Measurements from ENCODE around the gene CNTN4. TPM values are rescaled to one million over a fixed set of nuclear protein-coding genes. Genes with fewer than 3 reads are reported as not detected.

Gene CNTN4
- total and polyA plus RNA-seq, 2 experiments from 2014 or later: 0.91 to 4.0 TPM

DNA sequence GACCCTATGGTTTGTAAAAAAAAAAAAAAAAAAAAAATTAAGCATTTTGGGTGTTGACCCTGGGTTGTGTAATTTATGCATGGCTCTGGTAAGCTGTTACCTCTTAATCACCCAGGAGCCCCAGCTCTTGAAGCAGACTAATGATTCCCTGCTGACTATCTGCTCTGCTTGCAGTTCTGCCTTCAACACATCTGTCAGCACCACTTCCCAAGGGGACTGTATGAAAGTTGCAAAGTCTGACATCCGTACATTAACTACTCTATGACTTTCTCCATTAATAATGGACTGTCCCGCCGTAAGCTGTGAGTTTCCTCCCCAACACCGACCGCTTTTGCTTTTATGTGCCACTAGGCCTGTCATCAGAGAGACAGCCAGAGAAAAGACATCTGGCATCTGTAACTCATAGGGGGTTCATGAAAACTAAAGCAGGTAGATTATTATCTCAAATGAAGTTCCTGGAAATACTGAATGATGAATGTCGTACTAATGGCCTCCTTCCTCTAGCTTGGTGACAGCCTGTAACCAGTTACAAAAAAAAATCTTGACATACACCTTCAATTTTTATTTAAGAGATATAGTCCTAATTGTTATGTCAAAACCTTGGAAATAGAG lies 740.0 kb downstream of the CNTN4 start:
- no peaks in the 10 kb centered on the region for H3K4me1 ChIP-seq (ENCODE audit: insufficient read depth)
- no peaks in the 10 kb centered on the region for H3F3A ChIP-seq (replicated peaks; ENCODE audit: low read depth)
- H3K4me3 Mint-ChIP-seq: no peak overlapping the region
- H3K27ac Mint-ChIP-seq: no peak overlapping the region
- peaks cover 22% of the 10 kb centered on the region for H3K36me3 Mint-ChIP-seq (ENCODE audit: low read depth)
- ATAC-seq: no peak
- no peaks in the 10 kb centered on the region for H3K27me3 Mint-ChIP-seq (ENCODE audit: insufficient read depth, low read depth, poor library complexity)
- H3K4me3 ChIP-seq: no peak overlapping the region
- TF ChIP-seq POLR2AphosphoS5 (IDR thresholded peaks at IDR 0.05; ENCODE audit: low read depth) (no peak), ETS1 (IDR thresholded peaks at IDR 0.05) (no peak), ZNF114 (CRISPR knock-in tag; IDR thresholded peaks at IDR 0.05) (no peak), ZNF331 (CRISPR knock-in tag; IDR thresholded peaks at IDR 0.05; ENCODE audit: low read depth) (no peak), JUNB (IDR thresholded peaks at IDR 0.05; ENCODE audit: unreplicated experiment) (no peak), EZH2phosphoT487 (IDR thresholded peaks at IDR 0.05; ENCODE audit: unreplicated experiment) (no peak), NANOG (IDR thresholded peaks at IDR 0.05; ENCODE audit: borderline replicate concordance) (no peak)
- TF ChIP-seq, protein P1, sequence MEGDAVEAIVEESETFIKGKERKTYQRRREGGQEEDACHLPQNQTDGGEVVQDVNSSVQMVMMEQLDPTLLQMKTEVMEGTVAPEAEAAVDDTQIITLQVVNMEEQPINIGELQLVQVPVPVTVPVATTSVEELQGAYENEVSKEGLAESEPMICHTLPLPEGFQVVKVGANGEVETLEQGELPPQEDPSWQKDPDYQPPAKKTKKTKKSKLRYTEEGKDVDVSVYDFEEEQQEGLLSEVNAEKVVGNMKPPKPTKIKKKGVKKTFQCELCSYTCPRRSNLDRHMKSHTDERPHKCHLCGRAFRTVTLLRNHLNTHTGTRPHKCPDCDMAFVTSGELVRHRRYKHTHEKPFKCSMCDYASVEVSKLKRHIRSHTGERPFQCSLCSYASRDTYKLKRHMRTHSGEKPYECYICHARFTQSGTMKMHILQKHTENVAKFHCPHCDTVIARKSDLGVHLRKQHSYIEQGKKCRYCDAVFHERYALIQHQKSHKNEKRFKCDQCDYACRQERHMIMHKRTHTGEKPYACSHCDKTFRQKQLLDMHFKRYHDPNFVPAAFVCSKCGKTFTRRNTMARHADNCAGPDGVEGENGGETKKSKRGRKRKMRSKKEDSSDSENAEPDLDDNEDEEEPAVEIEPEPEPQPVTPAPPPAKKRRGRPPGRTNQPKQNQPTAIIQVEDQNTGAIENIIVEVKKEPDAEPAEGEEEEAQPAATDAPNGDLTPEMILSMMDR (conservative IDR thresholded peaks at IDR 0.05; ENCODE audit: low read depth in 2 of 2): no peak
- TF ChIP-seq, protein P2, sequence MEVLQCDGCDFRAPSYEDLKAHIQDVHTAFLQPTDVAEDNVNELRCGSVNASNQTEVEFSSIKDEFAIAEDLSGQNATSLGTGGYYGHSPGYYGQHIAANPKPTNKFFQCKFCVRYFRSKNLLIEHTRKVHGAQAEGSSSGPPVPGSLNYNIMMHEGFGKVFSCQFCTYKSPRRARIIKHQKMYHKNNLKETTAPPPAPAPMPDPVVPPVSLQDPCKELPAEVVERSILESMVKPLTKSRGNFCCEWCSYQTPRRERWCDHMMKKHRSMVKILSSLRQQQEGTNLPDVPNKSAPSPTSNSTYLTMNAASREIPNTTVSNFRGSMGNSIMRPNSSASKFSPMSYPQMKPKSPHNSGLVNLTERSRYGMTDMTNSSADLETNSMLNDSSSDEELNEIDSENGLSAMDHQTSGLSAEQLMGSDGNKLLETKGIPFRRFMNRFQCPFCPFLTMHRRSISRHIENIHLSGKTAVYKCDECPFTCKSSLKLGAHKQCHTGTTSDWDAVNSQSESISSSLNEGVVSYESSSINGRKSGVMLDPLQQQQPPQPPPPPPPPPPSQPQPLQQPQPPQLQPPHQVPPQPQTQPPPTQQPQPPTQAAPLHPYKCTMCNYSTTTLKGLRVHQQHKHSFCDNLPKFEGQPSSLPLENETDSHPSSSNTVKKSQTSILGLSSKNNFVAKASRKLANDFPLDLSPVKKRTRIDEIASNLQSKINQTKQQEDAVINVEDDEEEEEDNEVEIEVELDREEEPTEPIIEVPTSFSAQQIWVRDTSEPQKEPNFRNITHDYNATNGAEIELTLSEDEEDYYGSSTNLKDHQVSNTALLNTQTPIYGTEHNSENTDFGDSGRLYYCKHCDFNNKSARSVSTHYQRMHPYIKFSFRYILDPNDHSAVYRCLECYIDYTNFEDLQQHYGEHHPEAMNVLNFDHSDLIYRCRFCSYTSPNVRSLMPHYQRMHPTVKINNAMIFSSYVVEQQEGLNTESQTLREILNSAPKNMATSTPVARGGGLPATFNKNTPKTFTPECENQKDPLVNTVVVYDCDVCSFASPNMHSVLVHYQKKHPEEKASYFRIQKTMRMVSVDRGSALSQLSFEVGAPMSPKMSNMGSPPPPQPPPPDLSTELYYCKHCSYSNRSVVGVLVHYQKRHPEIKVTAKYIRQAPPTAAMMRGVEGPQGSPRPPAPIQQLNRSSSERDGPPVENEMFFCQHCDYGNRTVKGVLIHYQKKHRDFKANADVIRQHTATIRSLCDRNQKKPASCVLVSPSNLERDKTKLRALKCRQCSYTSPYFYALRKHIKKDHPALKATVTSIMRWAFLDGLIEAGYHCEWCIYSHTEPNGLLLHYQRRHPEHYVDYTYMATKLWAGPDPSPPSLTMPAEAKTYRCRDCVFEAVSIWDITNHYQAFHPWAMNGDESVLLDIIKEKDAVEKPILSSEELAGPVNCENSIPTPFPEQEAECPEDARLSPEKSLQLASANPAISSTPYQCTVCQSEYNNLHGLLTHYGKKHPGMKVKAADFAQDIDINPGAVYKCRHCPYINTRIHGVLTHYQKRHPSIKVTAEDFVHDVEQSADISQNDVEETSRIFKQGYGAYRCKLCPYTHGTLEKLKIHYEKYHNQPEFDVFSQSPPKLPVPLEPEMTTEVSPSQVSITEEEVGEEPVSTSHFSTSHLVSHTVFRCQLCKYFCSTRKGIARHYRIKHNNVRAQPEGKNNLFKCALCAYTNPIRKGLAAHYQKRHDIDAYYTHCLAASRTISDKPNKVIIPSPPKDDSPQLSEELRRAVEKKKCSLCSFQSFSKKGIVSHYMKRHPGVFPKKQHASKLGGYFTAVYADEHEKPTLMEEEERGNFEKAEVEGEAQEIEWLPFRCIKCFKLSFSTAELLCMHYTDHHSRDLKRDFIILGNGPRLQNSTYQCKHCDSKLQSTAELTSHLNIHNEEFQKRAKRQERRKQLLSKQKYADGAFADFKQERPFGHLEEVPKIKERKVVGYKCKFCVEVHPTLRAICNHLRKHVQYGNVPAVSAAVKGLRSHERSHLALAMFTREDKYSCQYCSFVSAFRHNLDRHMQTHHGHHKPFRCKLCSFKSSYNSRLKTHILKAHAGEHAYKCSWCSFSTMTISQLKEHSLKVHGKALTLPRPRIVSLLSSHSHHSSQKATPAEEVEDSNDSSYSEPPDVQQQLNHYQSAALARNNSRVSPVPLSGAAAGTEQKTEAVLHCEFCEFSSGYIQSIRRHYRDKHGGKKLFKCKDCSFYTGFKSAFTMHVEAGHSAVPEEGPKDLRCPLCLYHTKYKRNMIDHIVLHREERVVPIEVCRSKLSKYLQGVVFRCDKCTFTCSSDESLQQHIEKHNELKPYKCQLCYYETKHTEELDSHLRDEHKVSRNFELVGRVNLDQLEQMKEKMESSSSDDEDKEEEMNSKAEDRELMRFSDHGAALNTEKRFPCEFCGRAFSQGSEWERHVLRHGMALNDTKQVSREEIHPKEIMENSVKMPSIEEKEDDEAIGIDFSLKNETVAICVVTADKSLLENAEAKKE (CRISPR knock-in tag; IDR thresholded peaks at IDR 0.05): no peak
- no peaks in the 10 kb centered on the region for H4K20me1 ChIP-seq (replicated peaks; ENCODE audit: insufficient read depth)
- no peak overlapping the region for H3K4me2 ChIP-seq
- no peaks in the 10 kb centered on the region for H3K79me2 ChIP-seq (replicated peaks; ENCODE audit: insufficient read depth)
- no peaks in the 10 kb centered on the region for H3K4me1 Mint-ChIP-seq
- H3K27ac ChIP-seq (ENCODE audit: low read depth): no peak overlapping the region
- no peaks in the 10 kb centered on the region for H3K9me2 ChIP-seq (ENCODE audit: insufficient read depth)
- no peak for DNase-seq (ENCODE audit: low spot score)
- H3K27me3 ChIP-seq (ENCODE audit: insufficient read depth): no peaks in the 10 kb centered on the region
- peaks cover 85% of the 10 kb centered on the region for H3K9me3 Mint-ChIP-seq
- no peaks in the 10 kb centered on the region for H3K36me3 ChIP-seq (ENCODE audit: insufficient read depth)
- H2AFZ ChIP-seq: no peak overlapping the region

All from GM23338 (cell line).